Measurements from ENCODE around the gene MINDY2. TPM values are rescaled to one million over a fixed set of nuclear protein-coding genes. Genes with fewer than 3 reads are reported as not detected.

MINDY2 gene
- total and polyA plus RNA-seq, 2 of the 8 experiments (the other 6 are each of a cell fraction or from before 2014, with no cell fraction given) = 3.1 to 25.7 TPM

GRCh38 chr15:58908550-58909309 is 137.6 kb downstream of the MINDY2 start (continued):
- TF ChIP-seq ATF3 (IDR thresholded peaks at IDR 0.05; ENCODE audit: insufficient read depth, low read depth, low read length) (no peak), BRCA1 (IDR thresholded peaks at IDR 0.05; ENCODE audit: low read depth, low read length) (no peak), CHD2 (IDR thresholded peaks at IDR 0.05; ENCODE audit: low read length) (no peak), POLR2A (IDR thresholded peaks at IDR 0.05; ENCODE audit: control extremely low read depth in 1 of 2, low read depth in 2 of 2, low read length in 2 of 2) (no peak), KDM1A (IDR thresholded peaks at IDR 0.05; ENCODE audit: borderline replicate concordance, low read length) (no peak), RFX5 (IDR thresholded peaks at IDR 0.05; ENCODE audit: borderline replicate concordance, low read depth, low read length) (no peak), CHD1 (IDR thresholded peaks at IDR 0.05; ENCODE audit: low read depth, low read length) (no peak), SIX5 (IDR thresholded peaks at IDR 0.05; ENCODE audit: low read depth, low read length) (no peak), CBX8 (IDR thresholded peaks at IDR 0.05; ENCODE audit: borderline replicate concordance, low read depth, low read length) (no peak), NANOG (IDR thresholded peaks at IDR 0.05; ENCODE audit: insufficient read depth, low read depth, low read length, poor library complexity, severe bottlenecking) (no peak)
- TF ChIP-seq, protein P1, sequence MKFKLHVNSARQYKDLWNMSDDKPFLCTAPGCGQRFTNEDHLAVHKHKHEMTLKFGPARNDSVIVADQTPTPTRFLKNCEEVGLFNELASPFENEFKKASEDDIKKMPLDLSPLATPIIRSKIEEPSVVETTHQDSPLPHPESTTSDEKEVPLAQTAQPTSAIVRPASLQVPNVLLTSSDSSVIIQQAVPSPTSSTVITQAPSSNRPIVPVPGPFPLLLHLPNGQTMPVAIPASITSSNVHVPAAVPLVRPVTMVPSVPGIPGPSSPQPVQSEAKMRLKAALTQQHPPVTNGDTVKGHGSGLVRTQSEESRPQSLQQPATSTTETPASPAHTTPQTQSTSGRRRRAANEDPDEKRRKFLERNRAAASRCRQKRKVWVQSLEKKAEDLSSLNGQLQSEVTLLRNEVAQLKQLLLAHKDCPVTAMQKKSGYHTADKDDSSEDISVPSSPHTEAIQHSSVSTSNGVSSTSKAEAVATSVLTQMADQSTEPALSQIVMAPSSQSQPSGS (IDR thresholded peaks at IDR 0.05; ENCODE audit: low read length) = no peak

Measured in H1 (cell line).